ENCODE data around the gene FAM221B.

The FAM221B gene

DNA sequence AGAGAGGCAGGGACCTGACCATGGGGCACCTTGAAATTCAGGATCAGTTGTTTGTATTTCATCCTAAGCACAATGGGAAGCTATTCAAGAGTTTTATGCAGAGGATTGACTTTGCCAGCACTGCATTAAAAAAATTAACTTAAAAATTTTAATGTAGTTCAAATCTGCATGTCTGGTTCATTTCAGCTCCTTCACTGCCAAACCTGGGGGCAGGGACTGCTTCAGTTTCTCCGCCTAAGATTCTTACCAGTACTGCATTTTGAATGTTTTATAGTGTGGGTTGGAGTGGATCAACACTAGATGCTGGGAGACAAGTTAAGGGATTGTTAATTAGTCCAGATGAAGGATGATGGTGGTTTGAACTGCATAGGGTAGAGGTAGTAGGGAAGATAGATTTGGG lies 58.8 kb downstream of the FAM221B start:
- H3K4me3 ChIP-seq (ENCODE audit: low read depth, low read length), result no peak overlapping the region
- DNase-seq (ENCODE audit: low read depth), result no peak

DNA sequence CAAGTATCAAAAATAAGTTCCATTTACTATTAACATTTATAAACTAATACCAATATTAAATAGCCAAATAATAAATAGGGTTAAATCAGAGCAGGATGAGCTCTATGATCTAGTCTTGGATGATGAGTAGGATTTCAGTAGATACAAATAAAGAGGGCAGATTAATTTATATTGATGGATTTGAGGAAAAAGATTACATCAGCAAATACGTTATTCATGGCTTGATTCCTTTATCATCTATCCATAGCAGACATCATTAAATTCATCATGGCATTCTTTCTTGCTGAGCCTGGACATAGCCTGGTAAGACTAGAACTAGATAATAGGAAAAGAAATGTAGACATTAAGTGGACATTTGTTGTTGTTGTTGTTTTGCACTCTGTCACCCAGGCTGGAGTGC lies 61.1 kb downstream of the FAM221B start:
- no peak for DNase-seq (ENCODE audit: low read depth)

GRCh38 chr9:35766997-35767396 lies 61.5 kb downstream of the FAM221B start:
- no peak for DNase-seq (ENCODE audit: low read depth)
- no peak overlapping the region for H3K4me3 ChIP-seq (ENCODE audit: low read depth, low read length)

More for the DNA sequence above, 61.1 kb downstream of the FAM221B start:
- H3K4me3 ChIP-seq (ENCODE audit: low read depth, low read length), result no peak overlapping the region
